GM23338 (cell line): ENCODE data around the gene UNC80. TPM values are rescaled to one million over a fixed set of nuclear protein-coding genes. Genes with fewer than 3 reads are reported as not detected.

Experiments used
- ATAC-seq: fragments of 200-7000 bp; cut with Tn5 transposase; 3 replicates; pipeline ENCODE4 v1.9.1; 2020
- DNase-seq: peaks from one replicate; pipeline ENCODE4 v3.0.0-alpha.2; 2015; ENCODE audit warnings: low spot score
- H2AFZ ChIP-seq: fragments of 200-600 bp; sonication (generic); 2 replicates; pipeline ENCODE4 v1.8.0; 2016; ENCODE audit warnings: antibody characterized with exemption, mild to moderate bottlenecking, moderate library complexity
- H3F3A ChIP-seq: fragments of 200-600 bp; sonication (generic); replicated peaks from 2 replicates; pipeline ENCODE4 v1.8.0; 2017; ENCODE audit warnings: antibody characterized with exemption, mixed run types, low read depth
- H3K27ac ChIP-seq: fragments of 200-600 bp; sonication (generic); 2 replicates; pipeline ENCODE4 v1.6.1; 2016; ENCODE audit warnings: low read depth
- H3K27me3 ChIP-seq: fragments of 200-600 bp; sonication (generic); 2 replicates; pipeline ENCODE4 v1.8.0; 2016; ENCODE audit warnings: mild to moderate bottlenecking, mixed run types, moderate library complexity; ENCODE audit not compliant: insufficient read depth
- H3K36me3 ChIP-seq: fragments of 200-600 bp; sonication (generic); 2 replicates; pipeline ENCODE4 v1.8.0; 2016; ENCODE audit warnings: mild to moderate bottlenecking; ENCODE audit not compliant: insufficient read depth
- H3K4me1 ChIP-seq: fragments of 200-600 bp; sonication (generic); 2 replicates; pipeline ENCODE4 v1.8.0; 2016; ENCODE audit warnings: mild to moderate bottlenecking, moderate library complexity; ENCODE audit not compliant: insufficient read depth
- H3K4me2 ChIP-seq: fragments of 200-600 bp; sonication (generic); 2 replicates; pipeline ENCODE4 v1.7.1; 2017; ENCODE audit warnings: mixed run types
- H3K4me3 ChIP-seq: fragments of 200-600 bp; sonication (generic); 2 replicates; pipeline ENCODE4 v1.6.1; 2016; ENCODE audit warnings: mixed run types
- H3K79me2 ChIP-seq: fragments of 200-600 bp; sonication (generic); replicated peaks from 2 replicates; pipeline ENCODE4 v1.8.0; 2017; ENCODE audit warnings: mild to moderate bottlenecking; ENCODE audit not compliant: insufficient read depth
- H3K9me2 ChIP-seq: fragments of 200-600 bp; sonication (generic); 2 replicates; pipeline ENCODE4 v1.8.0; 2017; ENCODE audit not compliant: insufficient read depth
- H4K20me1 ChIP-seq: fragments of 200-600 bp; sonication (generic); replicated peaks from 2 replicates; pipeline ENCODE4 v1.8.0; 2017; ENCODE audit warnings: mild to moderate bottlenecking; ENCODE audit not compliant: insufficient read depth
- H3K27ac Mint-ChIP-seq: 2 replicates; pipeline ENCODE4 v1.8.0; 2020; ENCODE audit warnings: inconsistent platforms, mild to moderate bottlenecking, moderate library complexity, mixed read lengths
- H3K27me3 Mint-ChIP-seq: 3 replicates; pipeline ENCODE4 v1.8.0; 2022; ENCODE audit warnings: low read depth, mild to moderate bottlenecking, moderate library complexity, mixed read lengths, inconsistent platforms; ENCODE audit not compliant: insufficient read depth, poor library complexity
- H3K36me3 Mint-ChIP-seq: 3 replicates; pipeline ENCODE4 v1.8.0; 2021; ENCODE audit warnings: low read depth, mild to moderate bottlenecking, inconsistent platforms, moderate library complexity, mixed read lengths
- H3K4me1 Mint-ChIP-seq: 3 replicates; pipeline ENCODE4 v1.8.0; 2020; ENCODE audit warnings: mild to moderate bottlenecking, inconsistent platforms, mixed read lengths
- H3K4me3 Mint-ChIP-seq: 3 replicates; pipeline ENCODE4 v1.8.0; 2021; ENCODE audit warnings: moderate library complexity, mild to moderate bottlenecking, inconsistent platforms, mixed read lengths
- H3K9me3 Mint-ChIP-seq: 3 replicates; pipeline ENCODE4 v1.8.0; 2020; ENCODE audit warnings: moderate library complexity, mild to moderate bottlenecking, inconsistent platforms, mixed read lengths
- CREB1 ChIP-seq: fragments of 250-450 bp; sonication (Bioruptor Pico); IDR thresholded peaks from 2 replicates; pipeline ENCODE4 v1.5.0; 2020; ENCODE audit warnings: low read depth, mild to moderate bottlenecking, moderate library complexity
- CTCF ChIP-seq, 2 experiments: fragments of 200-600 bp in 1 of 2; sonication (generic) in 1 of 2; conservative IDR thresholded peaks; 2 replicates each; pipeline versions ENCODE4 v1.5.1 to v1.6.1; 2016 to 2017; ENCODE audit warnings: antibody characterized with exemption in 2 of 2, low read depth in 2 of 2, mild to moderate bottlenecking in 2 of 2, moderate library complexity in 1 of 2
- ETS1 ChIP-seq: IDR thresholded peaks from 2 replicates; pipeline ENCODE4 v1.6.1; 2016; ENCODE audit warnings: antibody characterized with exemption
- EZH2 ChIP-seq: fragments of 200-600 bp; sonication (generic); IDR thresholded peaks from one replicate; pipeline ENCODE4 v1.8.0; 2017; ENCODE audit warnings: antibody characterized with exemption, mild to moderate bottlenecking, low read depth; ENCODE audit not compliant: unreplicated experiment
- EZH2phosphoT487 ChIP-seq: fragments of 200-600 bp; sonication (generic); IDR thresholded peaks from one replicate; pipeline ENCODE4 v1.8.1; 2018; ENCODE audit warnings: antibody characterized with exemption; ENCODE audit not compliant: unreplicated experiment
- JUNB ChIP-seq: IDR thresholded peaks from one replicate; pipeline ENCODE4 v1.6.1; 2016; ENCODE audit warnings: antibody characterized with exemption; ENCODE audit not compliant: unreplicated experiment
- NANOG ChIP-seq: IDR thresholded peaks from 2 replicates; pipeline ENCODE4 v1.6.1; 2016; ENCODE audit warnings: antibody characterized with exemption, borderline replicate concordance
- POLR2AphosphoS5 ChIP-seq: IDR thresholded peaks from 2 replicates; pipeline ENCODE4 v1.6.1; 2016; ENCODE audit warnings: antibody characterized with exemption, low read depth
- REST ChIP-seq: IDR thresholded peaks from one replicate; pipeline ENCODE4 v1.6.1; 2018; ENCODE audit warnings: antibody characterized with exemption; ENCODE audit not compliant: unreplicated experiment
- STAT1 ChIP-seq: IDR thresholded peaks from one replicate; pipeline ENCODE4 v1.6.1; 2016; ENCODE audit warnings: antibody characterized with exemption; ENCODE audit not compliant: unreplicated experiment
- ZNF114 ChIP-seq: fragments of 250-450 bp; sonication (Bioruptor Pico); IDR thresholded peaks from 2 replicates; pipeline ENCODE4 v1.5.0; 2020; ENCODE audit warnings: mild to moderate bottlenecking, moderate library complexity
- ZNF331 ChIP-seq: fragments of 250-450 bp; sonication (Bioruptor Pico); IDR thresholded peaks from 2 replicates; pipeline ENCODE4 v1.5.0; 2020; ENCODE audit warnings: low read depth, mild to moderate bottlenecking, moderate library complexity
- polyA plus RNA-seq: library from polyadenylated mRNA; unstranded; fragments of >200 nt; fragmentation: Nextera tagmentation; extraction: Ambion mirVana; gene quantifications from 2 replicates; pipeline ENCODE4 v1.2.1, GENCODE V29; 2016
- total RNA-seq: library from RNA; depleted of rRNA; stranded (reverse); fragments of >200 nt; shearing (Covaris generic); gene quantifications from 2 replicates; pipeline ENCODE4 v1.2.3, GENCODE V29; 2014

UNC80 gene
- total and polyA plus RNA-seq, 2 experiments from 2014 or later: 0.11 to 1.5 TPM

- TF ChIP-seq ETS1 (no peak), EZH2 (no peak), CTCF (conservative IDR thresholded peaks at IDR 0.05; ENCODE audit: low read depth in 2 of 2) (no peak), EZH2phosphoT487 (no peak)
Measured at GRCh38 chr2:209768557-209768956, 3.1 kb upstream of the UNC80 start (continued).

- H3K4me3 Mint-ChIP-seq: peak overlapping the region; percentile 71
- no peaks in the 10 kb centered on the region for H4K20me1 ChIP-seq
- no peaks in the 10 kb centered on the region for H3K9me3 Mint-ChIP-seq
- peaks cover 14% of the 10 kb centered on the region; the same call in 2 of the 3 replicates for H3K4me1 Mint-ChIP-seq
- H3K27ac ChIP-seq: no peak overlapping the region
- peak overlapping the region; percentile 63 for H3K4me3 ChIP-seq
- H3K36me3 Mint-ChIP-seq: no peaks in the 10 kb centered on the region
- H3K79me2 ChIP-seq: no peaks in the 10 kb centered on the region
- no peaks in the 10 kb centered on the region for H3K9me2 ChIP-seq
- H3F3A ChIP-seq: no peaks in the 10 kb centered on the region
- H2AFZ ChIP-seq: peak overlapping the region; percentile 54; the same call in 1 of the 2 replicates
- TF ChIP-seq ZNF331 (CRISPR knock-in tag) (no peak), EZH2 (no peak), STAT1 (no peak), EZH2phosphoT487 (no peak)
- H3K4me2 ChIP-seq: peak overlapping the region; percentile 89
- DNase-seq: peak; percentile 18
- H3K27me3 ChIP-seq: peaks cover 57% of the 10 kb centered on the region
- ATAC-seq: no peak
- H3K36me3 ChIP-seq: no peaks in the 10 kb centered on the region
- peaks cover 11% of the 10 kb centered on the region for H3K4me1 ChIP-seq
- no peak overlapping the region for H3K27ac Mint-ChIP-seq
- H3K27me3 Mint-ChIP-seq: peaks cover 24% of the 10 kb centered on the region
Measured at GRCh38 chr2:209772290-209772685, 656 bp downstream of the UNC80 start.

GRCh38 chr2:209773377-209773776, 1.7 kb downstream of the UNC80 start:
- Histone ChIP-seq H3K79me2 (no peaks in the 10 kb centered on the region), H3K4me2 (no peak overlapping the region), H3K27me3 (peaks cover 46% of the 10 kb centered on the region), H3K27ac (no peak overlapping the region), H4K20me1 (no peaks in the 10 kb centered on the region), H3K9me2 (no peaks in the 10 kb centered on the region), H3F3A (no peaks in the 10 kb centered on the region), H2AFZ (no peak overlapping the region), H3K4me1 (peaks cover 11% of the 10 kb centered on the region), H3K4me3 (no peak overlapping the region), H3K36me3 (no peaks in the 10 kb centered on the region)
- no peak overlapping the region for H3K4me3 Mint-ChIP-seq
- H3K27me3 Mint-ChIP-seq: peaks cover 20% of the 10 kb centered on the region
- DNase-seq: peak; percentile 43
- H3K36me3 Mint-ChIP-seq: no peaks in the 10 kb centered on the region
- peaks cover 14% of the 10 kb centered on the region; the same call in 2 of the 3 replicates for H3K4me1 Mint-ChIP-seq
- H3K9me3 Mint-ChIP-seq: no peaks in the 10 kb centered on the region
- no peak for ATAC-seq
- H3K27ac Mint-ChIP-seq: no peak overlapping the region
- TF ChIP-seq EZH2phosphoT487 (no peak), CREB1 (no peak), CTCF (conservative IDR thresholded peaks at IDR 0.05; ENCODE audit: low read depth in 2 of 2) (no peak), JUNB (no peak), NANOG (no peak), ZNF114 (CRISPR knock-in tag) (no peak), ETS1 (no peak), REST (no peak), POLR2AphosphoS5 (no peak), ZNF331 (CRISPR knock-in tag) (no peak), EZH2 (no peak), STAT1 (no peak)
